K562 (cell line): ENCODE measurements around the gene PLCL2. TPM values are rescaled to one million over a fixed set of nuclear protein-coding genes. Genes with fewer than 3 reads are reported as not detected.

Source experiments
- BCLAF1 ChIP-seq, 2 experiments: fragments of 450-650 bp in 1 of 2; IDR thresholded peaks; 2 replicates each; pipeline ENCODE4 v1.6.1; 2011 to 2017; ENCODE audit warnings: low read depth in 2 of 2, antibody characterized with exemption in 1 of 2, borderline replicate concordance in 1 of 2, low read length in 1 of 2, mild to moderate bottlenecking in 1 of 2, mixed read lengths in 1 of 2; ENCODE audit not compliant: control insufficient read depth in 1 of 2
- KAT7 ChIP-seq: sonication (generic); formaldehyde crosslinking; IDR thresholded peaks from 2 replicates; pipeline ENCODE4 v1.8.0; 2022; ENCODE audit warnings: missing genetic modification reagents, mild to moderate bottlenecking, borderline replicate concordance
- MLLT1 ChIP-seq, 2 experiments: fragments of 450-650 bp; IDR thresholded peaks; 2 replicates each; pipeline ENCODE4 v1.6.1; 2016
- MXI1 ChIP-seq: IDR thresholded peaks from 2 replicates; pipeline ENCODE4 v1.6.1; 2011; ENCODE audit warnings: low read depth, mild to moderate bottlenecking, improper control_type of control experiment, low read length
- SAP30 ChIP-seq: fragments of 200-600 bp; sonication (generic); IDR thresholded peaks from 2 replicates; pipeline ENCODE4 v1.6.1; 2012; ENCODE audit warnings: borderline replicate concordance, low read depth, mild to moderate bottlenecking, moderate library complexity, low read length, control low read depth, inconsistent platforms; ENCODE audit not compliant: insufficient read depth, poor library complexity, severe bottlenecking
- polyA plus RNA-seq, 8 experiments: library from polyadenylated mRNA; depleted of rRNA in 4 of 8; stranded (reverse) in 5 of 8; unstranded in 3 of 8; fragments of >200 nt; fragmentation: Nextera tagmentation in 2 of 8; fragmentation: Illumina TruSeq in 1 of 8; extraction: Ambion mirVana in 2 of 8; extraction: Trizol in 1 of 8; gene quantifications; 2 replicates each; pipeline versions ENCODE4 v1.2.1 to v1.2.3, GENCODE V29; 2011 to 2014; ENCODE audit warnings: inconsistent platforms in 1 of 8, missing spikeins in 1 of 8
- total RNA-seq, 7 experiments: library from RNA; depleted of rRNA in 6 of 7; stranded (reverse); fragments of >200 nt in 6 of 7; fragmentation: Illumina TruSeq in 2 of 7; extraction: Trizol in 2 of 7; gene quantifications; 2 replicates each; pipeline versions ENCODE4 v1.2.1 to v1.2.3, GENCODE V29; 2011 to 2021; ENCODE audit warnings: low replicate concordance in 1 of 7

PLCL2 gene
- total and polyA plus RNA-seq, 9 of the 15 experiments (the other 6 are each of a cell fraction or from before 2014, with no cell fraction given), result 0.03 to 0.18 (median 0.11) TPM; not detected in 2

DNA sequence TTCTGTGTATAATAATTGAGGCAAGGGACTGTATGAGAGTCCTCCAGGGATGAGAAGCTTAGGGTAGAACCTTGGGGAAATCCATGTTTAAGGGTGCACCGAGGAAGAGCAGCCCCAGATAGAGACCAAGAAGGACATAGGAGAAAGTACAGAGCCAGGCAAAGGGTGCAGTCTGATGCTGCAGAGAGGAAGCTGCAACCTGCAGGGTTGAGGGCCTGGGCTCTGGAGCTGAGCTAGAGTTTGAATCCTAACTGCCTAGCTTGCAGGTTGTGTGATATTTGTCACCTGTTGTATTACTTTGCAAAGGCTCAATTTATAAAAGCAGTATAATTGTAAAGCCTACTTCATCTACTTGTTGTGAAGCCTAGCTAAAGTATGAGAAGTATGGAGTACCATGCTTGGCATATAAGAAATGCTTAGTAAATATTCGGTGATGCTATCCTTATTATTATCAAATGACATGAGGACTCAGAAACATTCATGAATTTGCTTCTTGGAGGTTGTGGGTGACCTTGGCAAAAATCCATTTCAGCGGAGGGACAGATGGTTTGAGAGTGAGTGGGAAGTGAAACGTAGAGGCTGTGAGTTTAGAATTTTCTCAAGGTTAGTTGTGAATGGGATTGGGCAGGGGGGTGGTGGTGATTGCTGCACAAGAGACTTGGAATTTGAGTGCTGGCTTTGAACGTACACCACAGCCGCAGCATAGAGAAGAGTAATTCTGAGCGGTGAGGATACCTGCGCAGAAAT, 43.8 kb downstream of the PLCL2 start (continued):
- no peak for TF ChIP-seq BCLAF1 (IDR thresholded peaks at IDR 0.05; ENCODE audit: borderline replicate concordance in 1 of 2, control insufficient read depth in 1 of 2, low read depth in 2 of 2, low read length in 1 of 2)
- TF ChIP-seq MLLT1 (IDR thresholded peaks at IDR 0.05), result no peak
- TF ChIP-seq SAP30, result no peak
- no peak for TF ChIP-seq MXI1
- no peak for TF ChIP-seq KAT7 (CRISPR knock-in tag)
